HG03097 (cell line): ENCODE results near the gene INPP5E.

Experiments
- ATAC-seq: cut with Tn5 transposase; IDR thresholded peaks from one replicate; pipeline ENCODE4 v1.9.1; 2021; ENCODE audit not compliant: unreplicated experiment, low FRiP score

INPP5E gene

GRCh38 chr9:136474021-136474640 lies 34.5 kb upstream of the INPP5E start:
- no peak for ATAC-seq

- ATAC-seq = no peak
These were observed 33.7 kb upstream of the INPP5E start for GRCh38 chr9:136473354-136473721.

GRCh38 chr9:136472640-136473353 lies 33.2 kb upstream of the INPP5E start:
- no peak for ATAC-seq

- no peak for ATAC-seq
These were observed 32.3 kb upstream of the INPP5E start for GRCh38 chr9:136471802-136472487.

GRCh38 chr9:136470792-136471469 lies 31.3 kb upstream of the INPP5E start:
- no peak for ATAC-seq

GRCh38 chr9:136470356-136470755 lies 30.7 kb upstream of the INPP5E start:
- no peak for ATAC-seq

GRCh38 chr9:136467766-136468165 lies 28.1 kb upstream of the INPP5E start:
- ATAC-seq = no peak

GRCh38 chr9:136466155-136466541 lies 26.5 kb upstream of the INPP5E start:
- ATAC-seq = no peak

GRCh38 chr9:136465500-136466154 lies 26.0 kb upstream of the INPP5E start:
- ATAC-seq = no peak

- no peak for ATAC-seq
These were observed 24.6 kb upstream of the INPP5E start for GRCh38 chr9:136464241-136464640.

- ATAC-seq = no peak
These were observed 23.9 kb upstream of the INPP5E start for GRCh38 chr9:136463578-136463977.

- no peak for ATAC-seq
These were observed 23.0 kb upstream of the INPP5E start for GRCh38 chr9:136462664-136463063.

GRCh38 chr9:136460772-136461325 lies 21.2 kb upstream of the INPP5E start:
- ATAC-seq = no peak

- no peak for ATAC-seq
These were observed 19.8 kb upstream of the INPP5E start for GRCh38 chr9:136459425-136459824.

- ATAC-seq = no peak
These were observed 17.7 kb upstream of the INPP5E start for GRCh38 chr9:136457326-136457725.

- ATAC-seq = no peak
These were observed 16.6 kb upstream of the INPP5E start for GRCh38 chr9:136456258-136456657.

GRCh38 chr9:136455043-136456002 lies 15.7 kb upstream of the INPP5E start:
- ATAC-seq = no peak

GRCh38 chr9:136454026-136454796 lies 14.6 kb upstream of the INPP5E start:
- ATAC-seq = no peak

- ATAC-seq = no peak
These were observed 13.7 kb upstream of the INPP5E start for GRCh38 chr9:136453326-136453725.
